Measurements from ENCODE around the gene FUT6.

GRCh38 chr19:5790559-5791520, 48.7 kb downstream of the FUT6 start, which contains the start of gene DUS3L:
- TF ChIP-seq TAF1 (IDR thresholded peaks at IDR 0.05; ENCODE audit: low read depth) = peak; percentile 77
- peak; percentile 96 for TF ChIP-seq USF1 (IDR thresholded peaks at IDR 0.05)
- peak; percentile 36; the same call in 1 of the 2 replicates for TF ChIP-seq NFIC (IDR thresholded peaks at IDR 0.05)
- 0 out of 2 replicates have a peak, but pooled peaks have one; percentile 28 for TF ChIP-seq EP300 (IDR thresholded peaks at IDR 0.05; ENCODE audit: borderline replicate concordance)
- TF ChIP-seq CEBPB (IDR thresholded peaks at IDR 0.05) = no peak
- TF ChIP-seq EGR1 (IDR thresholded peaks at IDR 0.05) = no peak
- no peak for TF ChIP-seq ZBTB7A (IDR thresholded peaks at IDR 0.05; ENCODE audit: low read depth)
- no peak for TF ChIP-seq REST (IDR thresholded peaks at IDR 0.05; ENCODE audit: low read depth)
- peak; percentile 74 for TF ChIP-seq YY1 (IDR thresholded peaks at IDR 0.05; ENCODE audit: low read depth)
- TF ChIP-seq MAX (IDR thresholded peaks at IDR 0.05) = peak; percentile 100
